Keratinocyte (primary cell): Measurements from ENCODE around the gene NASP.

ENCODE experiments used
- CTCF ChIP-seq, 3 experiments: IDR thresholded peaks in 1 of 3; conservative IDR thresholded peaks in 1 of 3; optimal IDR thresholded peaks in 1 of 3; 2 replicates in 2 of 3; 3 replicates in 1 of 3; pipeline versions ENCODE3 to v1.5.1; 2011; ENCODE audit warnings: low read length in 3 of 3, mild to moderate bottlenecking in 3 of 3, moderate library complexity in 2 of 3, control low read depth in 1 of 3, inconsistent platforms in 1 of 3; ENCODE audit not compliant: insufficient read depth in 2 of 3; ENCODE audit errors: extremely low read depth in 1 of 3
- EZH2 ChIP-seq: IDR thresholded peaks from one replicate; pipeline ENCODE4 v1.6.1; 2012; ENCODE audit warnings: inconsistent platforms, mild to moderate bottlenecking, low read length, moderate library complexity

- TF ChIP-seq CTCF (optimal IDR thresholded peaks at IDR 0.05 in 1 of 3, IDR thresholded peaks at IDR 0.05 in 1 of 3, conservative IDR thresholded peaks at IDR 0.05 in 1 of 3; ENCODE audit: extremely low read depth in 1 of 3, insufficient read depth in 2 of 3, low read length in 3 of 3): no peak
- no peak for TF ChIP-seq EZH2
Observed at GRCh38 chr1:45543581-45544417, 40.0 kb upstream of the NASP start.
